ENCODE data around the gene RFX3.

The RFX3 gene

DNA sequence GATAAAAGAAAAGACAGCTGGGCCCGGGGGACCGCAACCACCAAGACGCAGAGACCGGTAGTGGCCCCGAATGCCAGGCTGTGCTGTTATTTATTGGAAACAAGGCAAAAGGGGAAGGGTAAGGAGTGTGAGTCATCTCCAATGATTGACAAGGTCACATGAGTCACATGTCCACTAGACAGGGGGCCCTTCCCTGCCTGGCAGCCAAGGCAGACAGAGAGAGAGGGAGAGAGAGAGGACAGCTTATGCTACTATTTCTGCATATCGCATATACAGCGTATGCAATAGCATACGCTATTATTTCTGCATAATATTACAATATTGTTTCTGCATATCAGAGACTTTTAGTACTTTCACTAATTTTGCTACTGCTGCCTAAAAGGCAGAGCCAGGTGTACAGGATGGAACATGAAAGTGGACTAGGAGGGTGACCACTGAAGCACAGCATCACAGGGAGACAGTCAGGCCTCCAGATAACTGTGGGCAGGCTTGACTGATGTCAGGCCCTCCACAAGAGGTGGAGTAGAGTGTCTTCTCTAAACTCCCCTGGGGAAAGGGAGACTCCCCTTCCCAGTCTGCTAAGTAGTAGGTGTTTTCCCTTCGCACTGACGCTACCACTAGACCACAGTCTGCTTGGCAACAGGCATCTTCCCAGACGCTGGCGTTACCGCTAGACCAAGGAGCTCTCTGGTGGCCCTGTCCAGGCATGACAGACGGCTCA is 50.3 kb downstream of the RFX3 start:
- Histone ChIP-seq H3K27me3 (ENCODE audit: insufficient read depth, low read length) (no peaks in the 10 kb centered on the region), H3K9me3 (ENCODE audit: low read length) (peaks cover 6% of the 10 kb centered on the region; the same call in 1 of the 2 replicates), H3K4me3 (ENCODE audit: low read depth, low read length, poor library complexity, severe bottlenecking) (no peak overlapping the region), H3K79me2 (ENCODE audit: insufficient read depth, low read length) (0 out of 2 replicates have a peak, but pooled peaks cover 5% of the 10 kb centered on the region), H3K9ac (ENCODE audit: low read length) (no peak overlapping the region), H2AFZ (ENCODE audit: low read length) (no peak overlapping the region), H3K9me2 (ENCODE audit: low read depth, low read length) (no peaks in the 10 kb centered on the region), H3K36me3 (ENCODE audit: insufficient read depth, low read length) (0 out of 2 replicates have a peak, but pooled peaks cover 10% of the 10 kb centered on the region), H4K20me1 (ENCODE audit: insufficient read depth, low read length) (no peaks in the 10 kb centered on the region), H3K4me1 (ENCODE audit: insufficient read depth, low read length, severe bottlenecking) (peaks cover 62% of the 10 kb centered on the region), H3K4me2 (ENCODE audit: low read length) (no peak overlapping the region), H3K27ac (ENCODE audit: low read depth, low read length, poor library complexity, severe bottlenecking) (peak overlapping the region; percentile 75), H3F3A (ENCODE audit: insufficient read depth, low read length) (no peaks in the 10 kb centered on the region)
- no peak for TF ChIP-seq EZH2 (IDR thresholded peaks at IDR 0.05; ENCODE audit: borderline replicate concordance, low read length)
- no peak for TF ChIP-seq CTCF (IDR thresholded peaks at IDR 0.05; ENCODE audit: low read length)

GRCh38 chr9:3474821-3475220 is 51.0 kb downstream of the RFX3 start:
- Histone ChIP-seq H3K4me1 (ENCODE audit: insufficient read depth, low read length, severe bottlenecking) (peaks cover 58% of the 10 kb centered on the region), H3K27me3 (ENCODE audit: insufficient read depth, low read length) (no peaks in the 10 kb centered on the region)

GRCh38 chr9:3473405-3473804 is 52.4 kb downstream of the RFX3 start:
- peaks cover 12% of the 10 kb centered on the region; the same call in 1 of the 2 replicates for H3K79me2 ChIP-seq (ENCODE audit: insufficient read depth, low read length)
- peaks cover 6% of the 10 kb centered on the region; the same call in 1 of the 2 replicates for H3K9me3 ChIP-seq (ENCODE audit: low read length)
- peaks cover 58% of the 10 kb centered on the region for H3K4me1 ChIP-seq (ENCODE audit: insufficient read depth, low read length, severe bottlenecking)
- peak overlapping the region; percentile 32; the same call in 1 of the 2 replicates for H3K9ac ChIP-seq (ENCODE audit: low read length)
- H2AFZ ChIP-seq (ENCODE audit: low read length), result no peak overlapping the region
- H3K4me3 ChIP-seq (ENCODE audit: low read depth, low read length, poor library complexity, severe bottlenecking), result no peak overlapping the region
- no peaks in the 10 kb centered on the region for H4K20me1 ChIP-seq (ENCODE audit: insufficient read depth, low read length)
- peak; percentile 40 for TF ChIP-seq CTCF (IDR thresholded peaks at IDR 0.05; ENCODE audit: low read length)
- TF ChIP-seq EZH2 (IDR thresholded peaks at IDR 0.05; ENCODE audit: borderline replicate concordance, low read length), result no peak
- peak overlapping the region; percentile 15; the same call in 1 of the 2 replicates for H3K4me2 ChIP-seq (ENCODE audit: low read length)
- no peaks in the 10 kb centered on the region for H3K36me3 ChIP-seq (ENCODE audit: insufficient read depth, low read length)
- H3K9me2 ChIP-seq (ENCODE audit: low read depth, low read length), result no peaks in the 10 kb centered on the region
- H3F3A ChIP-seq (ENCODE audit: insufficient read depth, low read length), result no peaks in the 10 kb centered on the region
- peak overlapping the region; percentile 75 for H3K27ac ChIP-seq (ENCODE audit: low read depth, low read length, poor library complexity, severe bottlenecking)
- no peaks in the 10 kb centered on the region for H3K27me3 ChIP-seq (ENCODE audit: insufficient read depth, low read length)

More at GRCh38 chr9:3474821-3475220, 51.0 kb downstream of the RFX3 start:
- peaks cover 6% of the 10 kb centered on the region; the same call in 1 of the 2 replicates for H3K9me3 ChIP-seq (ENCODE audit: low read length)
- no peak for TF ChIP-seq EZH2 (IDR thresholded peaks at IDR 0.05; ENCODE audit: borderline replicate concordance, low read length)
- no peak for TF ChIP-seq CTCF (IDR thresholded peaks at IDR 0.05; ENCODE audit: low read length)
- H2AFZ ChIP-seq (ENCODE audit: low read length), result no peak overlapping the region
- H3K9ac ChIP-seq (ENCODE audit: low read length), result no peak overlapping the region
- H3K27ac ChIP-seq (ENCODE audit: low read depth, low read length, poor library complexity, severe bottlenecking), result peak overlapping the region; percentile 75
- H3K4me2 ChIP-seq (ENCODE audit: low read length), result no peak overlapping the region
- H3K36me3 ChIP-seq (ENCODE audit: insufficient read depth, low read length), result 0 out of 2 replicates have a peak, but pooled peaks cover 4% of the 10 kb centered on the region
- H3K9me2 ChIP-seq (ENCODE audit: low read depth, low read length), result no peaks in the 10 kb centered on the region
- 0 out of 2 replicates have a peak, but pooled peaks cover 5% of the 10 kb centered on the region for H3K79me2 ChIP-seq (ENCODE audit: insufficient read depth, low read length)
- no peaks in the 10 kb centered on the region for H4K20me1 ChIP-seq (ENCODE audit: insufficient read depth, low read length)
- no peaks in the 10 kb centered on the region for H3F3A ChIP-seq (ENCODE audit: insufficient read depth, low read length)
- no peak overlapping the region for H3K4me3 ChIP-seq (ENCODE audit: low read depth, low read length, poor library complexity, severe bottlenecking)

All from OCI-LY1 (cell line).